ENCODE results near the gene KLHL11.

DNA sequence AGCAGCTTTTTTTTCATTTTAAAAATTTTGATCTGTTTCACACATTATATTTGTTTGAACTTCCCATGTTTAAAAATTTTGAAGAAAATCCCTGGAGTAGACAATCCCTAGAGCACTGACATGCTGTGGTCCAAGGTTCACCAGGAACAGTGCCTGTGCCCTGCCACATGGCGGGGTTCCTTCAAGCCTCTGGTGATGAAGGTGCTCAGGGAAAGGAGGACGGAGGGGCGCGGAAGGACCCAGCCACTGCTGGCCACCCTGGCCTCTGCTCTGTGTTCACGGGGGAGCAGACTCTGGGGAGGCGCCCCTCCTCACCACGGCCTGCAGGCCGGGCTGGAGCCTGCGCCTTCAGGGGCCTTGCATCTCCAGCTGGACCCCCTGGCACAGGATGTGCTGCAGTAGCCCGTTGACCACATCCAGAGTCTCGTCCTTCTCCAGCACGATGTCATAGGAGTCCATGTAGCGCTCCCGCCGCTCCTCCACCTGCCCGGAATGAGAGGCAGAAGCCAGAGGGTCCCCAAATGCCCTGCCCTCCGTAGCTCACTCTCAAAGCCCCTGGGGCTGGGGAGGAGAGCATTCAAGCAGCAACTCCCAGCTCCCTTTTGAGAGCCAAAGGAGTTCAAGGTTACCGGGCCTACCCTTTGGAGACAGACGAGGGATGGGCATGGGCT, 39.9 kb downstream of the KLHL11 start:
- TF ChIP-seq CTCF (IDR thresholded peaks at IDR 0.05; ENCODE audit: insufficient read depth, low read length, poor library complexity, severe bottlenecking) = no peak
- no peak for TF ChIP-seq EZH2phosphoT487 (conservative IDR thresholded peaks at IDR 0.05; ENCODE audit: low read length)

All from SU-DHL-6 (cell line).